Fibroblast of peridontal ligament (primary cell): ENCODE data around the gene UBLCP1.
A peak's percentile ranks its signal among the peaks of the same experiment; 100 is the strongest.

Experiments
- DNase-seq: peaks from one replicate; pipeline ENCODE4 v3.0.0-alpha.2; 2010; ENCODE audit errors: extremely low read depth

UBLCP1 gene

DNA sequence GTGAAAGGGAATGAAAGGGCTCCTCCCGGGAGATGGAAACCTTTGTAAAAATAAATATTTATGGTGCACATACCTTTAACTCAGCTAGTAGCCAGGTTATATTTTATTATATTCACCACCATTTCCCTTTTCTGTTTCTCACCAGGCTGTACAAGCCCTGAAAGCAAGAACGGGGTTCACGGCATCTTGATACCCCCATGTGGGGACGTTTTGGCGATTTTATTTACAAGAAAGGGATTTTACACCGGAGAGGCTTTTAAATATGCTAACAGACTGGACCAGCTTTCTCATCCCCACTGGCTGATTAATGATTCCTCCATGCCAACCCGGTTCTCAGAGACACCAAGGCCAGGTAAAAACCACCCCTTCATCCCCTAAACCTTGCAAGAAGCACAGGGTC, 48.0 kb downstream of the UBLCP1 start:
- DNase-seq, result no peak

DNA sequence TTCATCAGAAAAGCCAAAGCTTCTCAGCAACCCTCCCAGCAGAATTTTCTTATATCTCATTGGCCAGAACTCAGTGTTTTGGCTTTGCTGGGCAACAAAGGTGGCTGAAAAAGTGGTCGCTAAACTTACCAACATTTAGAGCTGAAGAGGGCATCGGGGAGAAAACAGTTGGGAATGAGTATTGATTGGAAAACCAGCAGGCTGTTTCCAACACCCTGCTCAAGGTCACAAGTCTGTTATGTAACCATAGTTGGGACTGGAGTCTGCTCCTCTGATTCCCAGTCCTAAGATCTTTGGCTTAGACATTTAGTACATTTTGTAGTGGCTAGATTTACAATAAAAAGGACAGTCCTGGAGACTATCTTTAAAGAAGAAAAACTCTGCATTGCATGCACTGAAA, 50.1 kb downstream of the UBLCP1 start:
- DNase-seq, result no peak

DNA sequence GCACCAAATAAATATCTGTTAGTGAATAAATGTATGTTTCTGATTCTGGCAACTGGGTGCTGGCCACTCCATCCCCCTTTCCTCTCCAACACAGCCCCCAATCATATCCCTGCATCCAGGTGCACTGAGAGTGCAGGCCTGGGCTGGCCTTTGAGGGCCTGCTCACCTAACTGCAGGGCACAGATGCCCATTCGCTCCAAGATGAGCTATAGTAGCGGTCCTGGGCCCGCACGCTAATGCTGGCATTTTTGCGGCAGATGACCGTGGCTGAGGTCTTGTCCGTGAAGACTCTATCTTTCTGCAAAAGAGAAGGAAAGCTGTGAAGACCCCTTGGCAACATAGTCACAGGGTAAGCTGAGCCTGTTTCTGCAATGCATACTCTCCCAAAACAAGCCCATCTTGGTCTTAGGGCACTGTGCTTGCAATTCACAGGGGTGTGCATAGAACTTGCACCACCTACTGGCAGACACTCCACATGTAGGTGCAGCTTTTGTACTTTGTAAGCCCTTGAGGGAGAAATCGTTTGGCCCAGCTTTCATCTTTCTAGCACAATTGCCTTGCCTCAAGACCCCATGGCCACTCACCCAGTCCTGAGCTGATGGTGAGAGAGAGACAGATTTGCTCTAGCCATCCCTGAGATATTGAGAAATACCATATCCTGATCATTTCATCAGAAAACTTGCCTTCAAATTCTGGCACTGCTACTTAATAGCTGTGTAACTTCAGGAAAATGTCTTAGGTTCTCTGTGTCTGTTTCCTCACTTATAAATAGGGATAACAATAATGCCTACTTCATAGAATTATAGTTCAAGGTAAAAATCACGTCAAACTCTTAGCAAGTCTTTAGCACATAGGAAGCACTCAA, 53.7 kb downstream of the UBLCP1 start:
- peak; percentile 72 for DNase-seq

DNA sequence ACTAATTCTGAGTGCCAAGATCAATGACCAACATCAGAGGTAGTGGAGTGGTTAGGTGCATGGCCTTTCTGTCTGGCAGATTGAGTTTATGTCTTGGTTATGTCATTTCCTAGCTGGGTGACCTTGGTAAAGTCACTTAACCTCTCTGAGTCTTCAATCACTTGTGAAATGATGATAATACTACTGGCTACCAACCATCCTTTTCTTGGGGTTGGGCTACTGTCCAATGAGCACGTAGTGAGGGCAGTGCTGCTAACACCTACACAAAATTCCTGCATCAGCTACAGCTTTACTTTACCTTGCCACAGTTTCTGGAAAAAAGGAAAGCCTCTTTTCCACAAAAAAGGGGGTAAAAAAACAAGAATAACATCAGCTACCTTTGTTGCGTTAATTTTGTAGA, 54.8 kb downstream of the UBLCP1 start:
- DNase-seq, result no peak

DNA sequence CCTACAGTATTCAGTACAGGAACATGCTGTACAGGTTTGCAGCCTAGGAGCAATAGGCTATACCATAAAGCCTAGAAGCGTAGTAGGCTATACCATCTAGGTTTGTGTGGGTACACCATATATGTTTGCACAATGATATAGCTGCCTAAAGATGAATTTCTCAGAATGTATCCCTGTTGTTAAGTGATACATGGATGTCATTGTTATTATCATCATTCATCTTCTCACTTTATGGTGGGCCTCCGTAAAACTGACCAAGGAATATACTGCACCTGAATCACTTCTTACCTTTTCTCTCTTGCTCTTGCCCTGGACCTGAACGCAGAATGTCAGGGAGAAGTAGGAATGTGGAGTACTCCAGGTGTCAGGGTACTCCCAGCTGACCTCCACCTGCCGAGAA, 55.4 kb downstream of the UBLCP1 start:
- DNase-seq, result no peak

DNA sequence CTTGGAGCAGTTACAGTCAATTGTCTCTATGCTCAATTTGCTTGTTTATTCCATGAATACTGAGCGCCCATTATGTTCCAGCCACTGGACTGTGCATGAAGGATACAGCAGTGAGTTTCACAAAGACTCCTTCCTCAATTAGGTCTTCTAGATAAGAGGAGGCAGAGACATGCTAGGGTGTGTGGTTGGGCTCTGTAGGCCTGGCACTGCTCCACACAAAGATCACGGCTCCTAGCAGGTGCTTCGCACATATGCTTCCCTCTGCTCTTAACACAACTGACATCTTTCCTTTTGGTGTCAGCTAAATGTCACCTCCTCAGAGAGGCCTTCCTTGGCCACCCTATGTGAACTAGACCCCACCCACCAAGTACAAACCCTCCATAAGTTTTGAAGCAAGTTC, 56.3 kb downstream of the UBLCP1 start:
- no peak for DNase-seq

DNA sequence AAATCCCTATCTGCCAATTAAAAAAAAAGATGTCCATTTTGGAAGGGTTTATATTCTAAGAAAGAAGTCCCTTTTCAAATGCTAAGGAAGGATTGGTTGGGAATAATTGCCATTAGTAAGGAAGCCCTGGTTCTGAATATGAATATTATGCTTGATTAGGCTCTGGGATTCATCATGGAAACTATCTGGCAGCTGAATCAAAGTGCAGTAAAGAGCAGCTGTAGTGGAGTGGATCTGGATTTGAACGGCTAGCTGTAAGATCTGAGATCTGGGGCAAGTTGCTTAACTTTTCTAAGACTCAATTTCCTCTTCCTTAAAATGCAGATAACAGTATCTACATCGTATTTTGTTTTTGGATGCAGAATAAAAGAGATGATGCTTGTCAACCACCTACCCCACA, 56.7 kb downstream of the UBLCP1 start:
- DNase-seq, result no peak

DNA sequence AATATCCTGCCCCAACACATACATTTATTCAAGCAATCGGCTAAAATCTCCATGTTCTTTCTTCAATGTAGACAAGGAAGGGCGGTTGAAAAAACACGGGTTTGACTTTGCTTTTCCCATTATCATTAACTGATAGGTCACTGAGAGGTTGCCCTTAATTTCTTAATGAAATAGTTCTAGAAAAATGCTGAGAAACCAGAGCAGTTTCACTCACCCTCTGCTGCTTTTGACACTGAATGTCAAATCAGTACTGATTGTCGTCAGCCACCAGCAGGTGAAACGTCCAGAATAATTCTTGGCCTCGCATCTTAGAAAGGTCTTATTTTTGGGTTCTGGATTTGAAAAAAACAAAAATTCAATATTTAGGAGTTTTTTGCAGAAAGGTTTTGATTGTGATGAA, 59.1 kb downstream of the UBLCP1 start:
- no peak for DNase-seq

DNA sequence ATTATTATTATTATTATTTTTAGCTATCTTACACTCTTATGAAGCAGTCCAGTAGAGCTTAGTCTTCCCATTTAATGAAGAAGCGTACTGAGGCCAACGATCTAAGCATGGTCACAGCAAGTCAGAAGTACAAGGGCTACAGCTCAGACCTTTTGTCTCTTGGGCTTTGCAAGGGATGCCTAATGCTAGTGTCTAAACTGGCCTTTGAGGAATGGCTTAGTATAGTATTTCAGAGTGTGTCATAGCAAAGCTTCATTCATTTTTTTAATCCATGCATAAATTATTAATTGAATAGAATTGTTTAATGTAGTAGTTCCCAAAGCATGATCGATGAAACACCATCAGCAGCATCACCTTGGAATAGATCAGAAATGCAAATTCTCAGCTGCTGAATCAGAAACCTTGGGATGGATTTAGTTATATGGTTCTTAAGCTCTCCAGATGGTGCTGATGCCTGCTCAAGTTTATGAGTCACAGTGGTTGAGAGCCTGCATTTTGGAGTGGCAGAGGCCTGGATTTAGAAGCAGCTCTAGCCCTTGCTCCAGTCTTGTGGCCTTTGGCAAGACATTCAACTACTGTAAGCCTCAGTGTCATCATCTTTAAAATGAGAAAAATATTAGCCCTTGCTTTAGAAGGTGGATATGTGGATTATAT, 61.1 kb downstream of the UBLCP1 start:
- DNase-seq, result peak; percentile 96

DNA sequence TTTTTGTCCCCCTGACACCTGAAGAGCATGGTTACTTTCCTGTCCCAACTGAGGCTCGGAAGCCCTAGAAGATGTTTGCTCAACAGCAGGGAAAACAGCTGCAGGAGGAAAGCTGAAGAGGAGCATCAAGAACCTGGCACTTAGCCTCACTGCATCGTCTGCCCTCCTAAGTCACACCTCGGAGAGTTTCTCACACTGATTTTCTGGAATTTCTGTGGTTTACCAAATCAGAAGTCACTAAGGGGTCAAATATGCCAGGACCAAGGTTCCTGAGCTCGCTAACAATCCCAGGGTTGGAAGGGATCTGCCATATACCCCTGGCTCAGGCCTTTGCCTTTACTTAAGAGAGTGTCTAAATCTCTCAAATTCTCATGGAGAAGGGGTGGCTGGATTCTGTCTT, 61.9 kb downstream of the UBLCP1 start:
- DNase-seq, result peak; percentile 33

DNA sequence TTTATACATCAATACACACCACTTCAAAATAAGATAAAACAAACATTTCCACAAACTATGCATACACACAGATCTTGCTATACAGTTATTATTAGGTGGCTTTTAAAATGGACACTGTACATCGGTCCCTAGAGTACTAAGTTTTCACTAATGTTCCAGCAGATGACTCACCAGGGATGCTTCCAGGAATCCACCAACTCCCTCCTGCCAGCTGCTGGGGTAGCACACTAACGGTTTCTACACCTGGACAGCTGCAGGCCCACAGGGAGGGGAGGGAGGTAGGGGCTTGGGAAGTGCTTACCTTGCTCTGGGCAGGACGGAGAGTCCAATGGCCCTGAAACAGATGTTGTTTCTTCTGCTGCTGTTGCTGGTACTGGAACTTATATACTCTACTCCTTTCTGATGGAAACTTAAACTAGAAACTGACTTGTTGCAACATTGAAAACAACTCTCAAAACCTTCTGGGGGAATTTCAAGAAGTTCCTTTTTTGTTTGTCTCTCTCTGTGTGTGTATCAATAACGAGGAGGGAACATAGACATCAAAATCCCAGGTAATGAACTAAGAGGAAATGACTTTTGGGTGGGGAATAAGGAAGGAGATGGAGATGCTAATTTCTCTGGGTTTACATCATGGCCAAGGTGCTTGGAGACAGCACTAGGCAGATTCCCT, 67.2 kb downstream of the UBLCP1 start, which contains the start of gene IL12B:
TSS of gene IL12B (minus strand) at position 357 of the 670 bp plus-strand sequence. CDS start 3,705 bp downstream, outside the sequence.
- DNase-seq, result peak; percentile 24

DNA sequence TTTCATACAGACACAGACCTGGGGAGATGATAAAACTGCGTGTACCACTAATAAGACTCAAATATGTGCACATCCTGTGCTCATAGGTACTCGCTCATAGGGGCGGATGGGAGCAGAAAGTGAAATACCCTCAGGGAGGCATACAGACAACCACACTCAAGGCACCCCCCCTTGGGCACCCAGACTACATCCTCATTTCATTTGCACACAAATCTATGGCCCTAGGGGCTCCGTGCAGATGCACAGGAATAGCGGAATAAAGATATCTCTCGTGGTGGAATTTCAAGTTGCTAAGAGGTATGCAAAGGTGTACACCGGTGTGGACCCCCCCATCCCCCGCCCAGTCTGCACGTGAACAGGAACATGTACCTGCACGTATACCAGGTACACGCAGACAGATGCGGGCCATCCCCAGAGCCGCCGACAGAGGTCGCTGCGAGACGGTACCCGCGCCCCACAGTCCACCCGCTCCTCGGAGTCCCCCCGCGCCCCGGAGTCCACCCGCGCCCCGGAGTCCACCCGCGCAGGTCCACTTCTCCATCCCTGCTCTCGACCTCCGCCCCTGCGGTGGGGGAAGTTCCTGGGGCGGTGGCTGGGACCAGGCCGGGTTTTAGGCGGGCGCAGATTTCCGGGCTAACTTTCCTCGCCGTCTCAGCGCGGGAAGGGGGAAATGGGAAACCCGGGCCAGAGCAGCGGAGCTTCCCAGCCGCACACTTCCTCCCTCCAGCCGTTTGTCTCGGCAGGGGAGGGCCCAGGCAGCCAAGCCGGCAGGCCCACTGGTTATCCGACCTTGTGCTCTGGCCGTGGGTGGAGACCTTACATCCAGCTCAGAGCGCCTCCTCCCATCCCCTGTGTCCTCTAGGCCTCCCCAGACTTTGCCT, 68.2 kb downstream of the UBLCP1 start:
- DNase-seq, result peak; percentile 40

DNA sequence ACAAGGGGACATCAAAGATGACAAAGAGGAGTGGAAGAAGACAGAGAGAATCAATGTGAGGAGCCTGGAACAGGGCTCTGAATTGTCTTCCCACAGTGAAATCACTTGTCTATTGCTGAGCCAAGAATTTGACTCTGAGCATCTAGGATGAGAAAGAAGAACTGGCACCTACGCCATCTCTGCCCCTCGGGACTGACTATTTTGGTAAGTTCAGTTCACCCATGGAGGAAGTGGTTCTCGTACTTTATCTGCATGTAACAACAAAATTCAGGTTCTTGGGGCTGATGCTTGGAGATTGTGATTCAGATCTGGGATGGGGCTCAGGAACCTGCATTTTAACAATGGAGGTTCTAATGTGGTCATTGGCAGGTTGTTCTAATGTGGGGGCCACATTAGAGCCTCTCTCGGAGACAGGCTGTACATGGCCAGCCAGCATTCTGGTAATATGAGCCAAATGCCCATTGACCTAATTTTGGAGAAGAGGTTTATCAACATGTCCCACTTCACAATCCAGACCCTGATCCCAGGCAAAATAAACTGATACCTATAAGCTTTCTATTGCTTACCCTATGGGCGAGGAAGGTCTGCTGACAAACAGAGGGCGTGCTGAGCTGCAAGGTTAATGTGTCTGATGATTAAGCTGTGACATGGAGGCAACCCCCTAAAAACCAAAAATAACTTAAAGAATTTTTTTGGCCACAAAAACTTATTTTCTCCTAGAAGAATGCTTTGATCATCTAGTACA, 69.9 kb downstream of the UBLCP1 start:
- peak; percentile 10 for DNase-seq

DNA sequence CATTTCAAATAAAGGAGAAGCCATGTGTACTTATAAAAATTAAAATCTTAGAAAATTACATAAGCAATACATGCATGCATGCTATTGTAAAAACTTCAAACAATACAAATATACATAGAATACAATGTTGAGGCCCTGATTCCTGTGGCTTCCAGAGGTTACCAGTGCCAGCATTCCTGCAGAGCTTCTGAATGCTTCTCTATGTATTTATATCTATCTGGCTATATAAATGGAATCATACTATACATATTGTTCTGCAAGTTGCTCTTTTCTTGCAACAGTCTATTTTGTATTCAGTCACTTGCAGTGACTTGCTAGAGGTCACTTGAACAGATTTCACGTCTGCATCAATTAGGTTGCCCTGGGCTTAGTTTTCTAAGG, 70.4 kb downstream of the UBLCP1 start:
- DNase-seq, result peak; percentile 32
